Cardiac ventricle fibroblast (primary cell): ENCODE measurements around the gene SLC6A2. TPM values are rescaled to one million over a fixed set of nuclear protein-coding genes. Genes with fewer than 3 reads are reported as not detected.

Experiments
- total RNA-seq: library from RNA; depleted of rRNA; stranded (reverse); fragments of >200 nt; gene quantifications from 2 replicates; pipeline ENCODE4 v1.2.3, GENCODE V29; 2015

SLC6A2 gene
- not detected in 2 replicates for total RNA-seq

GRCh38 chr16:55655897-55656681 is at the start of gene SLC6A2:
Gene SLC6A2, plus strand, starts transcription at chr16:55655988. Its CDS starts 707 bp downstream, at chr16:55656695.

Other genes with a start within 250 kb of the SLC6A2 start
- 1,062 and 1,171 TPM in 2 replicates for gene MMP2, start 176.8 kb upstream of the SLC6A2 start, total RNA-seq
- gene LPCAT2, start 146.9 kb upstream of the SLC6A2 start, total RNA-seq = 7.5 and 11.9 TPM in 2 replicates
- 0.56 TPM in 1 of 2 replicates, not detected in the other for gene CAPNS2, start 89.3 kb upstream of the SLC6A2 start, total RNA-seq
- gene CES1, start 177.1 kb downstream of the SLC6A2 start, total RNA-seq = 28.2 and 41.6 TPM in 2 replicates
- gene CES5A, start 219.4 kb downstream of the SLC6A2 start, total RNA-seq = not detected in 2 replicates